Stomach (tissue), 9 donors: ENCODE measurements around the gene PRTN3. TPM values are rescaled to one million over a fixed set of nuclear protein-coding genes. Genes with fewer than 3 reads are reported as not detected.
"Not testable (repeated sequence)": the region's sequence is repeated elsewhere in the genome, so short reads cannot be mapped to it uniquely, and the experiment has no call there.

Experiments
- DNase-seq, 2 donors: peaks; one replicate each; pipeline versions ENCODE4 v3.0.0 to v3.0.0-alpha.2; 2013 to 2019
- H3K27ac ChIP-seq, 5 donors: fragments of 200-600 bp in 4 of 5; sonication (generic) in 4 of 5; one replicate each; pipeline ENCODE4 v1.5.1; 2013 to 2019; ENCODE audit warnings: mild to moderate bottlenecking in 1 of 5, moderate library complexity in 1 of 5
- H3K27me3 ChIP-seq, 3 donors: fragments of 200-600 bp; sonication (generic); one replicate each; pipeline ENCODE4 v1.5.1; 2017 to 2019; ENCODE audit warnings: mixed run types in 1 of 3
- H3K36me3 ChIP-seq, 4 donors: fragments of 200-600 bp; sonication (generic); 1 replicate in 3 of 4; 2 replicates in 1 of 4; pipeline ENCODE4 v1.5.1; 2016 to 2019
- H3K4me1 ChIP-seq, 4 donors: fragments of 200-600 bp; sonication (generic); one replicate each; pipeline ENCODE4 v1.5.1; 2016 to 2019
- H3K4me3 ChIP-seq, 4 donors: fragments of 200-600 bp; sonication (generic) in 3 of 4; one replicate each; pipeline ENCODE4 v1.5.1; 2016 to 2019; ENCODE audit warnings: mild to moderate bottlenecking in 1 of 4
- H3K9me3 ChIP-seq, 4 donors: fragments of 200-600 bp; sonication (generic); one replicate each; pipeline ENCODE4 v1.5.1; 2016 to 2019
- EP300 ChIP-seq: sonication (generic); formaldehyde crosslinking; IDR thresholded peaks from one replicate; pipeline ENCODE4 v1.6.1; 2017; ENCODE audit warnings: antibody characterized with exemption
- POLR2A ChIP-seq, 4 donors: fragments of 450-650 bp; IDR thresholded peaks; one replicate each; pipeline ENCODE4 v1.6.1; 2016; ENCODE audit warnings: antibody characterized with exemption in 4 of 4, control low read depth in 2 of 4, mild to moderate bottlenecking in 1 of 4, moderate library complexity in 1 of 4
- POLR2AphosphoS5 ChIP-seq, 3 donors: sonication (generic); formaldehyde crosslinking; IDR thresholded peaks; one replicate each; pipeline ENCODE4 v1.6.1; 2016; ENCODE audit warnings: antibody characterized with exemption in 3 of 3
- WGBS, 5 donors: extraction: QIAGEN DNeasy Blood & Tissue Kit in 3 of 5; methylation state at CpG; one replicate each; pipeline versions ENCODE4 v1.1.5 to v1.1.7; 2013 to 2018; 5-methylcytosine and 5-hydroxymethylcytosine counted together
- intact Hi-C: fragments of 100-400 bp; cut with DNase I; formaldehyde crosslinking; loops from one replicate; pipeline ENCODE4 v1.15.1; 2023; ENCODE audit warnings: low total_unique reads
- polyA plus RNA-seq, 3 donors: library from polyadenylated mRNA; stranded (reverse); fragments of 200-250 nt; gene quantifications; one replicate each; pipeline ENCODE4 v1.2.3, GENCODE V29; 2013
- total RNA-seq, 5 donors: library from RNA; depleted of rRNA; stranded (reverse); fragments of >200 nt; gene quantifications; one replicate each; pipeline versions ENCODE4 v1.1.0 to v1.2.3, GENCODE V29; 2014 to 2016
- TF ChIP-seq, protein P1 (sequence below), 7 experiments: fragments of 450-650 bp in 4 of 7; fragments of 200-600 bp in 3 of 7; sonication (generic) in 3 of 7; IDR thresholded peaks; one replicate each; pipeline ENCODE4 v1.5.1; 2016 to 2019; ENCODE audit warnings: antibody characterized with exemption in 7 of 7, control low read depth in 2 of 7, mild to moderate bottlenecking in 1 of 7
- donor health status: healthy with polysubstance abuse.
- donor health status: Bipolar disorder and iron deficiency.
- donor health status: healthy.

Gene PRTN3
- total and polyA plus RNA-seq, 8 donors = 0.15 to 2.6 TPM; not detected in 6

DNA sequence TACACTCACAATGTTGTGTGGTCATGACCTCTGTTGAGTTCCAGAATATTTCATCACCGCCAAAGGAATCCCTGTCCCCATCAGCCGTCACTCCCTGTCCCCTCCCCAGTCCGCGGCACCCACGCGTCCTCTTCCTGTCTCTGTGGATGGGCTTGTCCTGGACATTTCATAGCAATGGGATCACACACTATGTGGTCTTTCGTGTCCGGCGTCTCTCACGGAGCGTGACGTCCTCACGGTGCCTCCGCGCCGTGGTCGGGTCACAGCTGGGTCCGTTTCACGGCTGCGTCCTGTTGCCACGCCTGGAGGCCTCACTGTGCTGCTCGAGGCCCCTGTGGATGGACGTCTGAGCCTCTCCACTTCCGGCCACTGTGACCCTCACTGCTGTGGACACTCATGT is 6.6 kb upstream of the PRTN3 start:
- WGBS, 5 donors = 66 to 84% (median 77%) methylated on average over 24 of the region's 24 CpGs
- Histone ChIP-seq H3K27ac (no peak overlapping the region), H3K27me3 (peaks cover 0 to 82% (median 52%) of the 10 kb centered on the region in 3 donors), H3K4me3 (no peak overlapping the region), H3K36me3 (no peaks in the 10 kb centered on the region), H3K9me3 (no peaks in the 10 kb centered on the region), H3K4me1 (no peaks in the 10 kb centered on the region)
- intact Hi-C loops = no loop called here
- TF ChIP-seq POLR2A (IDR thresholded peaks at IDR 0.05) = no peak
- TF ChIP-seq EP300 = no peak
- TF ChIP-seq POLR2AphosphoS5 (IDR thresholded peaks at IDR 0.05) = no peak
- TF ChIP-seq, protein P1, sequence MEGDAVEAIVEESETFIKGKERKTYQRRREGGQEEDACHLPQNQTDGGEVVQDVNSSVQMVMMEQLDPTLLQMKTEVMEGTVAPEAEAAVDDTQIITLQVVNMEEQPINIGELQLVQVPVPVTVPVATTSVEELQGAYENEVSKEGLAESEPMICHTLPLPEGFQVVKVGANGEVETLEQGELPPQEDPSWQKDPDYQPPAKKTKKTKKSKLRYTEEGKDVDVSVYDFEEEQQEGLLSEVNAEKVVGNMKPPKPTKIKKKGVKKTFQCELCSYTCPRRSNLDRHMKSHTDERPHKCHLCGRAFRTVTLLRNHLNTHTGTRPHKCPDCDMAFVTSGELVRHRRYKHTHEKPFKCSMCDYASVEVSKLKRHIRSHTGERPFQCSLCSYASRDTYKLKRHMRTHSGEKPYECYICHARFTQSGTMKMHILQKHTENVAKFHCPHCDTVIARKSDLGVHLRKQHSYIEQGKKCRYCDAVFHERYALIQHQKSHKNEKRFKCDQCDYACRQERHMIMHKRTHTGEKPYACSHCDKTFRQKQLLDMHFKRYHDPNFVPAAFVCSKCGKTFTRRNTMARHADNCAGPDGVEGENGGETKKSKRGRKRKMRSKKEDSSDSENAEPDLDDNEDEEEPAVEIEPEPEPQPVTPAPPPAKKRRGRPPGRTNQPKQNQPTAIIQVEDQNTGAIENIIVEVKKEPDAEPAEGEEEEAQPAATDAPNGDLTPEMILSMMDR (IDR thresholded peaks at IDR 0.05) = no peak
- no peak for DNase-seq

- H3K4me1 ChIP-seq = no peaks in the 10 kb centered on the region
- H3K4me3 ChIP-seq = no peak overlapping the region
- WGBS, 5 donors = 59 to 72% (median 66%) methylated on average over 29 to 36 of the region's 36 CpGs
- intact Hi-C loops = no loop called here
- TF ChIP-seq, protein P1 (IDR thresholded peaks at IDR 0.05) = no peak
- TF ChIP-seq EP300 (no peak), POLR2A (IDR thresholded peaks at IDR 0.05) (no peak), POLR2AphosphoS5 (IDR thresholded peaks at IDR 0.05) (no peak)
- no peak overlapping the region for H3K27ac ChIP-seq
- H3K36me3 ChIP-seq = no peaks in the 10 kb centered on the region
- peaks cover 0 to 82% (median 48%) of the 10 kb centered on the region in 3 donors for H3K27me3 ChIP-seq
- no peaks in the 10 kb centered on the region for H3K9me3 ChIP-seq
- DNase-seq = no peak
These were observed 5.5 kb upstream of the PRTN3 start for GRCh38 chr19:835210-835810.

GRCh38 chr19:842802-843179 is 2.0 kb downstream of the PRTN3 start:
- intact Hi-C loops, H3K9me3 ChIP-seq, H3K4me3 ChIP-seq, DNase-seq, H3K36me3 ChIP-seq, H3K27ac ChIP-seq: not testable (repeated sequence)
- H3K4me1 ChIP-seq = peaks cover 10 to 26% (median 18%) of the 10 kb centered on the region in 4 donors
- WGBS, 5 donors = 71 to 84% (median 81%) methylated on average over 7 of the region's 7 CpGs
- H3K27me3 ChIP-seq = peaks cover 5 to 90% (median 54%) of the 10 kb centered on the region in 3 donors

GRCh38 chr19:843180-843835 is 2.5 kb downstream of the PRTN3 start:
- intact Hi-C loops = no loop called here
- no peaks in the 10 kb centered on the region for H3K9me3 ChIP-seq
- peak; percentile 58 to 63 for DNase-seq
- peaks cover 5 to 95% (median 60%) of the 10 kb centered on the region in 3 donors for H3K27me3 ChIP-seq
- no peak for TF ChIP-seq POLR2AphosphoS5 (IDR thresholded peaks at IDR 0.05)
- TF ChIP-seq, protein P1 (IDR thresholded peaks at IDR 0.05) = peak in 1 of 7 experiments; percentile 15
- H3K27ac ChIP-seq = no peak overlapping the region
- H3K4me1 ChIP-seq = peaks cover 10 to 29% (median 18%) of the 10 kb centered on the region in 4 donors
- 4 to 12% (median 7%) methylated on average over 7 to 46 of the region's 46 CpGs for WGBS, 5 donors
- no peaks in the 10 kb centered on the region for H3K36me3 ChIP-seq
- peak overlapping the region in 3 of 4 donors; percentile 22 to 34 (median 26) for H3K4me3 ChIP-seq
